OCI-LY1 (cell line): ENCODE results near the gene SDK1.

Experiments used
- H2AFZ ChIP-seq: fragments of 200-600 bp; sonication (generic), shearing (Covaris generic); 2 replicates; pipeline ENCODE4 v1.6.0; 2014; ENCODE audit warnings: antibody characterized with exemption, mild to moderate bottlenecking, low read length
- H3F3A ChIP-seq: fragments of 200-600 bp; sonication (generic), shearing (Covaris generic); 2 replicates; pipeline ENCODE4 v1.6.0; 2014; ENCODE audit warnings: mild to moderate bottlenecking, antibody characterized with exemption, low read length, moderate library complexity; ENCODE audit not compliant: insufficient read depth
- H3K27ac ChIP-seq: fragments of 200-600 bp; sonication (generic); 2 replicates; pipeline ENCODE4 v1.5.1; 2014; ENCODE audit warnings: low read length, mixed run types, mild to moderate bottlenecking, low read depth; ENCODE audit not compliant: poor library complexity, severe bottlenecking
- H3K27me3 ChIP-seq: fragments of 200-600 bp; sonication (generic); 2 replicates; pipeline ENCODE4 v1.6.0; 2014; ENCODE audit warnings: antibody characterized with exemption, mild to moderate bottlenecking, low read length, moderate library complexity; ENCODE audit not compliant: insufficient read depth
- H3K36me3 ChIP-seq: fragments of 200-600 bp; sonication (generic); 2 replicates; pipeline ENCODE4 v1.6.1; 2014; ENCODE audit warnings: mild to moderate bottlenecking, antibody characterized with exemption, low read length, moderate library complexity, mixed read lengths; ENCODE audit not compliant: insufficient read depth
- H3K4me1 ChIP-seq: fragments of 200-600 bp; sonication (generic); 2 replicates; pipeline ENCODE4 v1.5.1; 2014; ENCODE audit warnings: mild to moderate bottlenecking, low read length, moderate library complexity; ENCODE audit not compliant: insufficient read depth, severe bottlenecking
- H3K4me2 ChIP-seq: fragments of 200-600 bp; sonication (generic), shearing (Covaris generic); 2 replicates; pipeline ENCODE4 v1.6.1; 2014; ENCODE audit warnings: low read length
- H3K4me3 ChIP-seq: fragments of 200-600 bp; sonication (generic); 2 replicates; pipeline ENCODE4 v1.5.1; 2014; ENCODE audit warnings: low read length, low read depth, mild to moderate bottlenecking, mixed read lengths; ENCODE audit not compliant: poor library complexity, severe bottlenecking
- H3K79me2 ChIP-seq: fragments of 200-600 bp; shearing (Covaris generic); 2 replicates; pipeline ENCODE4 v1.6.1; 2016; ENCODE audit warnings: mixed run types, low read length, mixed read lengths; ENCODE audit not compliant: insufficient read depth
- H3K9ac ChIP-seq: fragments of 200-600 bp; sonication (generic), shearing (Covaris generic); 2 replicates; pipeline ENCODE4 v1.6.1; 2014; ENCODE audit warnings: mild to moderate bottlenecking, low read length, mixed read lengths
- H3K9me2 ChIP-seq: fragments of 200-600 bp; sonication (generic), shearing (Covaris generic); 2 replicates; pipeline ENCODE4 v1.6.1; 2014; ENCODE audit warnings: low read depth, mild to moderate bottlenecking, low read length, mixed read lengths
- H3K9me3 ChIP-seq: fragments of 200-600 bp; shearing (Covaris generic); 2 replicates; pipeline ENCODE4 v1.6.1; 2014; ENCODE audit warnings: low read length, mixed read lengths
- H4K20me1 ChIP-seq: fragments of 200-600 bp; sonication (generic), shearing (Covaris generic); 2 replicates; pipeline ENCODE4 v1.6.0; 2016; ENCODE audit warnings: mild to moderate bottlenecking, low read length; ENCODE audit not compliant: insufficient read depth
- CTCF ChIP-seq: fragments of 200-600 bp; sonication (generic), shearing (Covaris generic); IDR thresholded peaks from 2 replicates; pipeline ENCODE4 v1.5.1; 2017; ENCODE audit warnings: mild to moderate bottlenecking, antibody characterized with exemption, low read length, moderate library complexity, mixed read lengths
- EZH2 ChIP-seq: fragments of 200-600 bp; sonication (generic), shearing (Covaris generic); IDR thresholded peaks from 2 replicates; pipeline ENCODE4 v1.8.0; 2017; ENCODE audit warnings: borderline replicate concordance, mixed run types, mild to moderate bottlenecking, antibody characterized with exemption, low read length, moderate library complexity, mixed read lengths

The SDK1 gene

GRCh38 chr7:3847336-3847735 lies 546.3 kb downstream of the SDK1 start:
- Histone ChIP-seq H3K4me2 (no peak overlapping the region), H3K79me2 (no peaks in the 10 kb centered on the region), H3K4me1 (no peaks in the 10 kb centered on the region), H3K9ac (no peak overlapping the region), H3K9me2 (no peaks in the 10 kb centered on the region), H3K4me3 (no peak overlapping the region), H3K27me3 (no peaks in the 10 kb centered on the region), H3K27ac (no peak overlapping the region), H3F3A (no peaks in the 10 kb centered on the region), H3K9me3 (no peaks in the 10 kb centered on the region), H3K36me3 (no peaks in the 10 kb centered on the region), H4K20me1 (no peaks in the 10 kb centered on the region), H2AFZ (no peak overlapping the region)
- no peak for TF ChIP-seq EZH2

GRCh38 chr7:3859431-3859830 lies 558.4 kb downstream of the SDK1 start:
- H3K27ac ChIP-seq, result no peak overlapping the region
- H3K4me1 ChIP-seq, result peaks cover 10% of the 10 kb centered on the region
- H3F3A ChIP-seq, result no peaks in the 10 kb centered on the region
- no peaks in the 10 kb centered on the region for H3K27me3 ChIP-seq
- no peaks in the 10 kb centered on the region for H3K9me2 ChIP-seq
- H4K20me1 ChIP-seq, result no peaks in the 10 kb centered on the region
- H3K36me3 ChIP-seq, result peaks cover 7% of the 10 kb centered on the region; the same call in 1 of the 2 replicates
- H3K9ac ChIP-seq, result no peak overlapping the region
- H2AFZ ChIP-seq, result no peak overlapping the region
- no peak overlapping the region for H3K4me2 ChIP-seq
- TF ChIP-seq EZH2 (no peak), CTCF (no peak)
- H3K4me3 ChIP-seq, result no peak overlapping the region
- no peaks in the 10 kb centered on the region for H3K79me2 ChIP-seq
- peaks cover 7% of the 10 kb centered on the region; the same call in 1 of the 2 replicates for H3K9me3 ChIP-seq

- Histone ChIP-seq H3K4me2 (no peak overlapping the region), H2AFZ (no peak overlapping the region), H3K27ac (no peak overlapping the region), H3K27me3 (no peaks in the 10 kb centered on the region), H3K9me3 (peaks cover 7% of the 10 kb centered on the region; the same call in 1 of the 2 replicates), H3K79me2 (no peaks in the 10 kb centered on the region), H3F3A (no peaks in the 10 kb centered on the region), H3K9me2 (no peaks in the 10 kb centered on the region), H3K4me3 (no peak overlapping the region), H3K9ac (no peak overlapping the region), H4K20me1 (no peaks in the 10 kb centered on the region), H3K4me1 (peaks cover 10% of the 10 kb centered on the region), H3K36me3 (peaks cover 7% of the 10 kb centered on the region; the same call in 1 of the 2 replicates)
- no peak for TF ChIP-seq EZH2
- no peak for TF ChIP-seq CTCF
Observed at GRCh38 chr7:3860932-3861331, 559.9 kb downstream of the SDK1 start.

- H3K27me3 ChIP-seq, result no peaks in the 10 kb centered on the region
- no peak overlapping the region for H2AFZ ChIP-seq
- H3F3A ChIP-seq, result no peaks in the 10 kb centered on the region
- H3K36me3 ChIP-seq, result peaks cover 7% of the 10 kb centered on the region; the same call in 1 of the 2 replicates
- no peak overlapping the region for H3K4me3 ChIP-seq
- H3K9me2 ChIP-seq, result no peaks in the 10 kb centered on the region
- H3K9me3 ChIP-seq, result peaks cover 7% of the 10 kb centered on the region; the same call in 1 of the 2 replicates
- H3K4me1 ChIP-seq, result peaks cover 10% of the 10 kb centered on the region
- H3K4me2 ChIP-seq, result no peak overlapping the region
- no peaks in the 10 kb centered on the region for H3K79me2 ChIP-seq
- no peaks in the 10 kb centered on the region for H4K20me1 ChIP-seq
- H3K27ac ChIP-seq, result no peak overlapping the region
- no peak overlapping the region for H3K9ac ChIP-seq
- TF ChIP-seq EZH2, result no peak
- no peak for TF ChIP-seq CTCF
Observed at GRCh38 chr7:3861386-3861785, 560.3 kb downstream of the SDK1 start.
